Activated CD4-positive, alpha-beta T cell treated with anti-CD3 and anti-CD28 coated beads, Interleukin-2, amount 50 U/mL, for 1 hour (primary cell): ENCODE data around the gene GABRB3.
"Not testable (repeated sequence)": the region's sequence is repeated elsewhere in the genome, so short reads cannot be mapped to it uniquely, and the experiment has no call there.

Source experiments
- DNase-seq: peaks from one replicate; pipeline ENCODE4 v3.0.0-alpha.2; 2020

The GABRB3 gene

GRCh38 chr15:26731965-26732364 lies 40.9 kb downstream of the GABRB3 start:
- DNase-seq = no peak

GRCh38 chr15:26729581-26729980 lies 43.3 kb downstream of the GABRB3 start:
- no peak for DNase-seq

- DNase-seq = no peak
Measured at GRCh38 chr15:26729030-26729429, 43.8 kb downstream of the GABRB3 start.

- no peak for DNase-seq
Measured at GRCh38 chr15:26724381-26725150, 48.3 kb downstream of the GABRB3 start.

- no peak for DNase-seq
Measured at GRCh38 chr15:26722621-26723160, 50.2 kb downstream of the GABRB3 start.

- DNase-seq = no peak
Measured at GRCh38 chr15:26721232-26721967, 51.5 kb downstream of the GABRB3 start.

- no peak for DNase-seq
Measured at GRCh38 chr15:26720546-26720945, 52.3 kb downstream of the GABRB3 start.

- DNase-seq = not testable (repeated sequence)
Measured at GRCh38 chr15:26719866-26720265, 53.0 kb downstream of the GABRB3 start.

- no peak for DNase-seq
Measured at GRCh38 chr15:26716069-26716468, 56.8 kb downstream of the GABRB3 start.

GRCh38 chr15:26713498-26713897 lies 59.4 kb downstream of the GABRB3 start:
- DNase-seq = no peak

- DNase-seq = no peak
Measured at GRCh38 chr15:26712335-26712734, 60.5 kb downstream of the GABRB3 start.

- no peak for DNase-seq
Measured at GRCh38 chr15:26711445-26711844, 61.4 kb downstream of the GABRB3 start.

- DNase-seq = no peak
Measured at GRCh38 chr15:26702381-26702780, 70.5 kb downstream of the GABRB3 start.

GRCh38 chr15:26698555-26698954 lies 74.3 kb downstream of the GABRB3 start:
- no peak for DNase-seq

- DNase-seq = no peak
Measured at GRCh38 chr15:26697913-26698312, 75.0 kb downstream of the GABRB3 start.

- DNase-seq = no peak
Measured at GRCh38 chr15:26691249-26691648, 81.6 kb downstream of the GABRB3 start.

GRCh38 chr15:26690778-26691177 lies 82.1 kb downstream of the GABRB3 start:
- DNase-seq = no peak

GRCh38 chr15:26689462-26689861 lies 83.4 kb downstream of the GABRB3 start:
- no peak for DNase-seq

GRCh38 chr15:26686547-26687187 lies 86.2 kb downstream of the GABRB3 start:
- no peak for DNase-seq

GRCh38 chr15:26682598-26683164 lies 90.2 kb downstream of the GABRB3 start:
- no peak for DNase-seq

GRCh38 chr15:26679927-26680326 lies 92.9 kb downstream of the GABRB3 start:
- no peak for DNase-seq

GRCh38 chr15:26676115-26676514 lies 96.8 kb downstream of the GABRB3 start:
- DNase-seq = no peak

GRCh38 chr15:26674467-26674866 lies 98.4 kb downstream of the GABRB3 start:
- DNase-seq = no peak
